Measurements from ENCODE around the gene CLEC2A. TPM values are rescaled to one million over a fixed set of nuclear protein-coding genes. Genes with fewer than 3 reads are reported as not detected.
"Not testable (repeated sequence)": the region's sequence is repeated elsewhere in the genome, so short reads cannot be mapped to it uniquely, and the experiment has no call there.

The CLEC2A gene
- total RNA-seq, 1 donor from 2014 or later = 0.62 TPM

DNA sequence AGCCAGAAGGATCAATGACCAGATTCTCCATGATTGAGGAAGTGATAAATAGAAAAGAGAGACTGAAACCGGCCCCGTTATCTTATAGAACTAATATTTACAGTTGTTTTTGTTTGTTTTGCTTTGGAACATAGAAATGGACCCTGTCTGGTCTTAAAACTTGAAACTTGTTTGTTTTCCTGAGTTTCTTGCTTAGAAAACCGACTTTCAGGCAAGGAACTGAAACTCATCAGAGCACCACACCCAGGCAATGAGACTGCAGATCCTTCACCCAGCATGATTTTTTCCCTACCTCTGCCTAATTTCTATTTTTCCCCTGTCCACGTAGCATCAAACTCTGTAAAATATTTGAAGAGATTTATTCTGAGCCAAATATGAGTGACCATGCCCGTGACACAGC is 28.4 kb upstream of the CLEC2A start:
- no peak overlapping the region for H3K27ac Mint-ChIP-seq (ENCODE audit: unreplicated experiment)
- no peak for DNase-seq (ENCODE audit: low spot score)
- H3K27me3 Mint-ChIP-seq (ENCODE audit: low read depth) = no peaks in the 10 kb centered on the region
- no peak overlapping the region for H3K4me3 Mint-ChIP-seq (ENCODE audit: unreplicated experiment)
- no peaks in the 10 kb centered on the region for H3K9me3 Mint-ChIP-seq (ENCODE audit: low read depth)
- TF ChIP-seq, protein P1, sequence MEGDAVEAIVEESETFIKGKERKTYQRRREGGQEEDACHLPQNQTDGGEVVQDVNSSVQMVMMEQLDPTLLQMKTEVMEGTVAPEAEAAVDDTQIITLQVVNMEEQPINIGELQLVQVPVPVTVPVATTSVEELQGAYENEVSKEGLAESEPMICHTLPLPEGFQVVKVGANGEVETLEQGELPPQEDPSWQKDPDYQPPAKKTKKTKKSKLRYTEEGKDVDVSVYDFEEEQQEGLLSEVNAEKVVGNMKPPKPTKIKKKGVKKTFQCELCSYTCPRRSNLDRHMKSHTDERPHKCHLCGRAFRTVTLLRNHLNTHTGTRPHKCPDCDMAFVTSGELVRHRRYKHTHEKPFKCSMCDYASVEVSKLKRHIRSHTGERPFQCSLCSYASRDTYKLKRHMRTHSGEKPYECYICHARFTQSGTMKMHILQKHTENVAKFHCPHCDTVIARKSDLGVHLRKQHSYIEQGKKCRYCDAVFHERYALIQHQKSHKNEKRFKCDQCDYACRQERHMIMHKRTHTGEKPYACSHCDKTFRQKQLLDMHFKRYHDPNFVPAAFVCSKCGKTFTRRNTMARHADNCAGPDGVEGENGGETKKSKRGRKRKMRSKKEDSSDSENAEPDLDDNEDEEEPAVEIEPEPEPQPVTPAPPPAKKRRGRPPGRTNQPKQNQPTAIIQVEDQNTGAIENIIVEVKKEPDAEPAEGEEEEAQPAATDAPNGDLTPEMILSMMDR (IDR thresholded peaks at IDR 0.05) = no peak
- no peaks in the 10 kb centered on the region for H3K4me1 Mint-ChIP-seq (ENCODE audit: low read depth)
- H3K36me3 Mint-ChIP-seq (ENCODE audit: low read depth) = no peaks in the 10 kb centered on the region

DNA sequence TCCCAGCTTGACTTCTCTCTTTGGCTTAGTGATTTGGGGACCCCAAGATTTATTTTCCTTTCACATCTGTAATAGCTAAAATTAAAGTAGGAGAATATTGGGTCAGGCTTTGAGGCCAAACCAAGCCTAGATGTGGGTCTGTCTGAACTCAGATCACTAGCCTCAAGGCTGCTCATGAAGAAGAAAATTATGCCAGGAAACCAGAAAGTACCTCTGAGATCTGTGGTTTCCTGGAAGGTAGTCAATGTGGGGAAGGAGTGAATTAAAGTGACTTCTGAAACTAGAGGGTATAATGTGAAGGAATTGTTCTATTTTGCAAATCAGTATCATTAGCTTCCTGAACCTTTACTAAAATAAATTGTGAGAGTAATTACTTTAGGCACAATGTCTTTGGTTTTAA is 25.7 kb upstream of the CLEC2A start:
- no peaks in the 10 kb centered on the region for H3K9me3 Mint-ChIP-seq (ENCODE audit: low read depth)
- no peak overlapping the region for H3K27ac Mint-ChIP-seq (ENCODE audit: unreplicated experiment)
- TF ChIP-seq, protein P1 (IDR thresholded peaks at IDR 0.05) = no peak
- DNase-seq (ENCODE audit: low spot score) = no peak
- H3K4me3 Mint-ChIP-seq (ENCODE audit: unreplicated experiment) = no peak overlapping the region
- H3K4me1 Mint-ChIP-seq (ENCODE audit: low read depth) = no peaks in the 10 kb centered on the region
- no peaks in the 10 kb centered on the region for H3K36me3 Mint-ChIP-seq (ENCODE audit: low read depth)
- no peaks in the 10 kb centered on the region for H3K27me3 Mint-ChIP-seq (ENCODE audit: low read depth)

DNA sequence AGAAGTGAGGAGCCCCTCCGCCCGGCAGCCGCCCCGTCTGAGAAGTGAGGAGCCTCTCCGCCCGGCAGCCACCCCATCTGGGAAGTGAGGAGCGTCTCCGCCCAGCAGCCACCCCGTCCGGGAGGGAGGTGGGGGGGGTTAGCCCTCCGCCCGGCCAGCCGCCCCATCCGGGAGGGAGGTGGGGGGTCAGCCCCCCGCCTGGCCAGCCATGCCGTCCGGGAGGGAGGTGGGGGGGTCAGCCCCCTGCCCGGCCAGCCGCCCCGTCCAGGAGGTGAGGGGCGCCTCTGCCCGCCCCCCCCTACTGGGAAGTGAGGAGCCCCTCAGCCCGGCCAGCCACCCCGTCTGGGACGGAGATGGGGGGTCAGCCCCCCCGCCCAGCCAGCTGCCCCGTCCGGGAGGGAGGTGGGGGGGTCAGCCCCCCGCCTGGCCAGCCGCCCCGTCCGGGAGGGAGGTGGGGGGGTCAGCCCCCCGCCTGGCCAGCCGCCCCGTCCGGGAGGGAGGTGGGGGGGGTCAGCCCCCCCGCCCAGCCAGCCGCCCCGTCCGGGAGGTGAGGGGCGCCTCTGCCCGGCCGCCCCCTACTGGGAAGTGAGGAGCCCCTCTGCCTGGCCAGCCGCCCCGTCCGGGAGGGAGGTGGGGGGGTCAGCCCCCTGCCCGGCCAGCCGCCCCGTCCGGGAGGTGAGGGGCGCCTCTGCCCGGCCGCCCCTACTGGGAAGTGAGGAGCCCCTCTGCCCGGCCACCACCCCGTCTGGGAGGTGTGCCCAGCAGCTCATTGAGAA is 21.0 kb upstream of the CLEC2A start:
- H3K27ac Mint-ChIP-seq (ENCODE audit: unreplicated experiment); DNase-seq (ENCODE audit: low spot score); H3K9me3 Mint-ChIP-seq (ENCODE audit: low read depth): not testable (repeated sequence)

DNA sequence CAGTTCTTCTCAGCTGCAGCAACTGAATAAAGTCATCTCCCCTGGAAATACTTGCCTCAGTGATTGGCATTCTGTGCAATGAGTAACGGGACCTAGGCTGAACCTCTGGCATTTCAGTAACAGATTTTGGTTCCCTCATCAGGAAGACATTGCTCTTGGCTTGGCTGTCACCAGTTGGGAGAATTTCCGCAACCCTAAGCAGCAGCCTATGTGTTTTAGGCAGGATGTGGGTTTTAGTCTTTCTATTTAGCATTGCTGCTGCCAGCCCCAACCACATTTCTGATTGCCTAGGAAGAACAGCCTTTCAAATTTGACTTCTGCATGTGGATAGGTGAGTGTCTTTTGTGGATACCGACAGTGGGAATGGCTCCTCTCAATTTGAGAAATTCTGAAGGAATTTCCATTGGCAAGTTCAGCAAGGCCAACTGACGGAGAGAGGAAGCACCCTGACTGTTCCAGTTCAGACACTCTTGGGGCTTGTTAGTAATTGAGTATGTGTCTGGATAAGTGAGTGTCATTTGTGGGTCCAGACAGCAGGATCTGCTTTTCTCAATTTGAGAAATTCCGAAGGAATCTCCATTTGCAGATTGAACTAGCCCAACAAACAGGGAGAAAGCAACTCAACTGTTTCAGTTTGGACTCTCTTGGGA is 19.0 kb upstream of the CLEC2A start:
- Mint-ChIP-seq H3K27ac (ENCODE audit: unreplicated experiment) (no peak overlapping the region), H3K4me1 (ENCODE audit: low read depth) (no peaks in the 10 kb centered on the region), H3K36me3 (ENCODE audit: low read depth) (no peaks in the 10 kb centered on the region), H3K27me3 (ENCODE audit: low read depth) (no peaks in the 10 kb centered on the region), H3K9me3 (ENCODE audit: low read depth) (no peaks in the 10 kb centered on the region), H3K4me3 (ENCODE audit: unreplicated experiment) (no peak overlapping the region)
- no peak for DNase-seq (ENCODE audit: low spot score)
- TF ChIP-seq, protein P1 (IDR thresholded peaks at IDR 0.05) = no peak

More for the DNA sequence above, 21.0 kb upstream of the CLEC2A start:
- not testable (repeated sequence) for H3K4me1 Mint-ChIP-seq (ENCODE audit: low read depth); H3K36me3 Mint-ChIP-seq (ENCODE audit: low read depth); H3K27me3 Mint-ChIP-seq (ENCODE audit: low read depth); H3K4me3 Mint-ChIP-seq (ENCODE audit: unreplicated experiment)

DNA sequence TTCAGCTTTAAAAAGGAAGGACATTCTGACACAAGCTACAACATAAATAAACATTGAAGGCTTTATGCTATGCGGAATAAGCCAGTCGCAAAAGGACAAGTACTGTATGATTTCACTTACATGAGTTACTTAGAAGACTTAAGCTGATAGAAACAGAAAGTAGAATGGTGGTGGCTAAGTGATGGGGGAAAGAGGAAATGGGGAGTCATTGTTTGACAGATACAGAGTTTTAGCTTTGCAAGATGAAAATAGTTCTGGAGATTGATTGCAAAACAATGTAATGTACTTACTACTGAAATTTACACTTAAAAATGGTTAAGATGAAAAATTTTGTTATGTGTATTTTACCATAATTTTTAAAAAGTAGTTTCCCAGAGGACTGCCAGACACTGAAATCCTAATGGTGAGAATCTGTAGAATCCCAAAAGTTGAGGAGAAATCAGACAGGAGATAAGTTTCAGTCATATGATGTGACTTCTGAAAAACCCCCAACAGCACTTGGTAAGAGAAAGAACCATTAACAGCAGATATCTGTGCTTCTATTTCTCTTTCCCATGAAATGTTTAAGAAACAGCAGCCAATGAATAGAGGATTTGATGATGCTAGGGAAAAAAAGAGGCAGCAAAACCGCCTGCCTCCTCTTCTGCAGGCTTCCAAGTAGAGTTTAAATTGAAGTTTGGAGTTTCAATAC is 16.6 kb upstream of the CLEC2A start:
- H3K4me1 Mint-ChIP-seq (ENCODE audit: low read depth) = no peaks in the 10 kb centered on the region
- no peak overlapping the region for H3K4me3 Mint-ChIP-seq (ENCODE audit: unreplicated experiment)
- TF ChIP-seq, protein P1 (IDR thresholded peaks at IDR 0.05) = no peak
- no peaks in the 10 kb centered on the region for H3K9me3 Mint-ChIP-seq (ENCODE audit: low read depth)
- no peak for DNase-seq (ENCODE audit: low spot score)
- no peak overlapping the region for H3K27ac Mint-ChIP-seq (ENCODE audit: unreplicated experiment)
- no peaks in the 10 kb centered on the region for H3K36me3 Mint-ChIP-seq (ENCODE audit: low read depth)
- H3K27me3 Mint-ChIP-seq (ENCODE audit: low read depth) = no peaks in the 10 kb centered on the region

Measured in chondrocyte (in vitro differentiated cells).